ENCODE results near the gene FOXS1.
A peak's percentile ranks its signal among the peaks of the same experiment; 100 is the strongest.
"Not testable (repeated sequence)": the region's sequence is repeated elsewhere in the genome, so short reads cannot be mapped to it uniquely, and the experiment has no call there.

The FOXS1 gene

GRCh38 chr20:31838646-31839292, 6.6 kb downstream of the FOXS1 start:
- DNase-seq, result no peak

DNA sequence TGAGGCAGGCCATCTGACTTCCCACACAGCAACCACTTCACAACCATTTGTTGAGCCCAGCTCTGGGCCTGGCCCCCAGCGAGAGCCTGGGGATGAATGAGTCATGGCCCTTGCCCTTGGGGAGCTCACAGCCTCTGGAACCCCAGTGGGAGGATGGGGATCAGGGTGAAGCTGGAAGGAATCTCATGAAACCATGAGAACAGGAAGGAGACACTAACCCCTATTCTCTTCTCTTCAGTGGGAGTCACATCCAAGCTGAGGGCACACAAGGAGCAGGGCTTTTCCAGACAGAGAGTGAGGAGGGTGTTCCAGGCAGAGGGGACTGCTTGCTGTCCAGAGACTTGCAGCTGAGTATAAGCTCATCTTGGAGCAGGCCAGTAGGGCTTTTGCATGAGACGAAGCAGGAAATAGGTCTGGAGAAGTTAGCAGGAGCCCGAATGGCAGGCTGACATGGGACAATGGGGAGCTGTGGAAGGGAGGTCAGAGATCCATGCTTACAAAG, 7.5 kb downstream of the FOXS1 start:
- DNase-seq, result no peak

DNA sequence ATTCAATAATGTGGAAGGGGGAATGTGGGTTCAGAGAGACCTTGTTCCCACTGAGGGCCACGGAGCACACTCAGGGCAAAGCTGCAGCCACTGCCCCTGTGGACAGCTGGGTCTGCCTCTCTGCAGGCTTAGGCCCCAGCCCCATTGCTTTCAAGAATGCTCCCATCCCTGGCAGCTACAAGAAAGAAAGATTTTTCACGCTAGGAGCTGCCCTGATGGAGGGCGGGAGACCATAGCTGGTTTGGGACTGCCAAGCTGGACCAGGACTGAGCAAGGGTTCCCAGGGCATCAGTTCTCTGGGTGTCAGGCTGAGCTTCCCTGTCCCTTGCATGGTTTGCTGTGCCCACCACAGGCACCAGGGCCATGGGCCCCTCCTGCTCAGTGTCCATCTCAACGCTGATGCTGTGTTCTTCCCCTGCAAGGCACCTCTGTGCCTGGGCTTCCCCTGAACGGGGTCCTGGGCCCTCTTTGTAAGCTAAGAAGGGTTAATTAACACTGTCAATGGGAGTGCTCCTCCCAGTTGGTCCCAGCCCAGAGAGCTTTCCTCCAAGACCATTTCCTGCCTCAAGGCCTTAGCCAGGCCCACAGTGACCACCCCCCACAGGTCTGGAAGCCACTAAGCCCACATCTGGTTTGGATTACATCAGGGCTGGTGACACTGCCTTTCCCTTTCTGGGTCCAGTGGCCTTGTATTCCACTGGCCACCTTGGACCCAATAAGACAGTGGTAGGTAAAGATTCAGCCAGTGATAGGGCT, 8.4 kb downstream of the FOXS1 start:
- no peak for DNase-seq

- peak; percentile 68 for DNase-seq
Observed at GRCh38 chr20:31835977-31836852, 9.2 kb downstream of the FOXS1 start.

DNA sequence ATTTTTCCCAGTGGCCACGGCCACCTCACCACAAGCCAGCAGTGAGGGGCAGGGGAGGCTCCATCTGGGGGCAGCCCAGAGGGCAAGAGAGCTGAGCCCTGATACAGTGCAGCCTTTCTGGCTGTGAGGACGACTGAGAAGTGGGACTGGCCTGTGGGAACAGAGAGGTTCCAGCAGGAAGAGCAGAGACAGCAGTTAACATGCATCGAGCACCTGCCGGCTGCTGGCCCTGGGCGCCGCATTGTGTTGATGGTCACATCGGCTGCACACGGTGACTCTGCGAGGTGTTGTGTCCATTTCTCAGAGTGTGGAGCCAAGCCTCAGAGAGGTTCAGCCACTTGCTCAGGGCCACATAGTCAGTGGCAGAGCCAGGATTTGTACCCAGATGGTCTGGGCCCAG, 9.8 kb downstream of the FOXS1 start:
- no peak for DNase-seq

DNA sequence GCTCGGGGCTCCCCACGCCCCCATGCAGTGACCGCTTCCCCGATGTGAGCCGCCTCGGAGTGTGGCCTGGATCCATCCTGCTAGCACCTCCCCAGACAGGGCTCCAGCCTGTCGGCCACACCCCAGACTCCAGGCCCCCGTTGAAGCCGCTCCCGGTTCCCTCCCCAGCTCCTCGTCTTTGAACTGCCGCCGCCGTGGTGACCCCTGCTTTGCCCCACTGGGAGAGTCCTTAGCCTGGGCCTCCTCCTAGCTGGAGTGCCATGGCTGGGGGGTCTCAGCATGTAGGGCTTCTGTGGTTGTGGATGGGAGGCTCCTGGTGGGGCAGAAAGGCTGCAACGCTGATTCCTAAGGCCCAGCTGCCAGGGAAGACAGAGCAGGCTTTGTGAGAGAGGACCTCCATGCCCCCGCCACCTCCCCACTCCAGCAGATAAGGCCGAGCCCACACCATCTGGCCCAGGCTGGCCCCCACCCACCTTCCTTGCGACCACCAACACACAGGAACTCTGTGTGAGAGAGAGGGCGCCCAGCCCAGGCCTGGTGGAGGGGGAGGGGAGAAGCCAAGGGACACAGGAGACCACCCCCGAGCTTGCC, 11.4 kb downstream of the FOXS1 start:
- DNase-seq, result no peak

DNA sequence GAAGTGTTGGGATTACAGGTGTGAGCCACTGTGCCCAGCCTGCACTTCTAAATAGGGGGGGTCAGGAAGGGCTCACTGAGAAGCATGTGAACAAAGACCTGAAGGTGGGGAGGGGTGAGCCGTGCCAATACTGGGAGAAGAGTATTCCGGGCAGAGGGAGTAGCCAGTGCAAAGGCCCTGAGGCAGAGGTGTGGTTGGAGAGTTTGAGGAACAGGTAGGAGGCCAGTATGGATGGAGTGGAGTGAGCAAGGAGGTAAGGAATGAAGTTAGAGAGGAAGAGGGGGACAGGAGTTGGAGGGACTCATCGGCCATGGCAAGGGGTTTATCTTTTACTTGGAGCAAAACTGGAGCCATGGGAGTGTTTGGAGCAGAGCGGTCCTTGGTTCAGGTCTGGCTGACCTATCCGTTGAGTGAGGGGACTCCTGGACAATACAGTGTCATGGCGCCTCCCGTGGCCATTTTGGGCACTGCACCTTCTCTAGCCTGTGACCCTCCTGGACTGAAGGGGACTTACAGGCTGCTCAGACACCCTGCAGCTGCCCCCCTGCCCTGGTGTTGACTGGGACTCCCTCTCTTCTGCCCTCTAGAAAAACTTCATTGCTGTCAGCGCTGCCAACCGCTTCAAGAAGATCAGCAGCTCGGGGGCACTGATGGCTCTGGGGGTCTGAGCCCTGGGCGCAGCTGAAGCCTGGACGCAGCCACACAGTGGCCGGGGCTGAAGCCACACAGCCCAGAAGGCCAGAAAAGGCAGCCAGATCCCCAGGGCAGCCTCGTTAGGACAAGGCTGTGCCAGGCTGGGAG, 12.1 kb downstream of the FOXS1 start:
- peak; percentile 28 for DNase-seq

- no peak for DNase-seq
Observed at GRCh38 chr20:31831771-31832306, 13.6 kb downstream of the FOXS1 start.

- no peak for DNase-seq
Observed at GRCh38 chr20:31831211-31831610, 14.2 kb downstream of the FOXS1 start.

GRCh38 chr20:31830406-31830981, 14.9 kb downstream of the FOXS1 start:
- DNase-seq, result no peak

DNA sequence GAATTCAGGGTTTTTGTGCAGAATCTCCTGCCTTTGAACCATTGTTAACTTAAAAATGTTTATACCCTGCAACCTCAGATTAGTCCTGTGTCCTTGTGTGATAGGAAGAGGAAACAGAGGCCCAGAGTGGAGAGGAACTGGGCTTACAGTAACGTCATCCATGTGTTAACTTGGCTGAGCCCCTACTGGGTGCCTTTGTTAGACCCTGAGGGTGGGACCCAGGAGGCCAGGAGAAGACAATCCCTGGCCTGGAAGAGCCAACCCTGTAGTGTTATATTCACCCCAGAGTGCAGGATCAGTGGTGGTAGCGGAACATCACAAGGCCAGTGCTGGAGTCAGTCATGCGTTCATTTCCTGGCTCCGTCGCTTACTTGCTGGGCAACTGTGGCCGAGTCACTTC, 15.7 kb downstream of the FOXS1 start:
- DNase-seq, result no peak

- not testable (repeated sequence) for DNase-seq
Observed at GRCh38 chr20:31828016-31828415, 17.4 kb downstream of the FOXS1 start.

GRCh38 chr20:31827059-31827458, 18.3 kb downstream of the FOXS1 start:
- DNase-seq, result no peak

- no peak for DNase-seq
Observed at GRCh38 chr20:31826074-31826473, 19.3 kb downstream of the FOXS1 start.

GRCh38 chr20:31824554-31825313, 20.7 kb downstream of the FOXS1 start:
- DNase-seq, result no peak

DNA sequence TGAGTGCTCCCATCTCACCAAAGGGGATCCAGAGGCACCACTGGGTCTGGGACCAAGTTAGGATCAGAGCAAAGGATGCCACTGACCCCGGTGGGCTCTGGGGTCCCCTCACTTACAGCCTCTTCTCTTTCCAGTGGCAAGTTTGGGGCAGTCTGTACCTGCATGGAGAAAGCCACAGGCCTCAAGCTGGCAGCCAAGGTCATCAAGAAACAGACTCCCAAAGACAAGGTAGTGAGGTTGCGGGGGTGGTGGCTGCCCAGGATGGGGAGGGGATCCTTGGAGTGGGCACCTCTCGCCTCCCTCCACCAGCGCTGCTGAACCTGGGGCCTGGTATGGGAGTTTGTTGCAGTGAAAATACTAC, 21.3 kb downstream of the FOXS1 start:
- DNase-seq, result no peak

- no peak for DNase-seq
Observed at GRCh38 chr20:31823360-31824124, 21.9 kb downstream of the FOXS1 start.

DNA sequence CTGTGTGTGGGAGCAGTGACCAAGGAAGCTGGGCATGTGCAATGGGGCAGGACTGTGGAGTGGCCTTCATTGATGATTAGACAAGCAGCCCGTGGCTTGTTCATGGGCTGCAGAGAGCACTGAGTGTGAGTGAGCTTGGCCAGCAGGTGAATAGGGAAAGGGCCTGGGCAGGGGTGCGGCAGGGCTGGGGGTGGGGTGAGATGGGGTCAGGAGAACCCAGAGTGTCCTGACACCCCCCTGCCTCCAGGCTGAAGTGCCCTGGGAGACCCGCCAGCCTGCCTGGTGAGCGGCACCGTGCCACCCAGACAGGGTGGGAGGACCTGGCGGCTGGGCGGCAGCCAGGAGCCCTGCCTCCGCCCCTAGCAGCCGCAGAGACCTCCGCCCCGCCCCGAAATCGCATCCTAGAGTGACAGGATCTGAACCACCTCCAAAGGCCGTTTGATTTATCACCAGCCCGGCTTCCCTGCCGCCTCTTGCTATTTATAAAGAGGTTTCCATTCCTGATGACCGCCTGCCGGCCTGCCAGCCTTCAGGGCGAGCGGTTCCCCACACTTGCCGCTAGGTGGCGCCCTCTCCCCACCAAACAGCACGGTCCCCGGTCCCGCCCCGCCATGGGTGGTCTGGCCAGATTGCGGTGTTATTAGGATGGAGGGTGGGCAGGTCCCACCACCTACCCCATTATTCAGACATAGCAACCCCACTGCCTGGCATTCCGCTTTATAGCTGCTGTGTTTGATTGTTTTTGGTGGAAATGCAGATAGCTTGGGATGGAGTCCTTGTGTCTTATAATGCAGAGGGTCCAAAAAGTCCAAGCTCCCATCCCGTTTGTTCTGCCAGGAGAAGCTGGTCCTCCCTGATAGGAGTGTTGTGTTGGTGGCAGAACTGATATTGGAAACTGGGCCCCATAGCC, 22.7 kb downstream of the FOXS1 start:
- DNase-seq, result peak; percentile 63

- DNase-seq, result no peak
Observed at GRCh38 chr20:31821427-31821826, 24.0 kb downstream of the FOXS1 start.

All from CD4-positive, alpha-beta T cell treated with Interferon gamma for 1 hour (primary cell).